HPDE6-E6E7 (cell line): ENCODE measurements around the gene DHRS7.

Experiments
- DNase-seq: peaks from one replicate; pipeline ENCODE4 v3.0.0; 2011; ENCODE audit warnings: missing footprints; ENCODE audit errors: extremely low spot score

DHRS7 gene

DNA sequence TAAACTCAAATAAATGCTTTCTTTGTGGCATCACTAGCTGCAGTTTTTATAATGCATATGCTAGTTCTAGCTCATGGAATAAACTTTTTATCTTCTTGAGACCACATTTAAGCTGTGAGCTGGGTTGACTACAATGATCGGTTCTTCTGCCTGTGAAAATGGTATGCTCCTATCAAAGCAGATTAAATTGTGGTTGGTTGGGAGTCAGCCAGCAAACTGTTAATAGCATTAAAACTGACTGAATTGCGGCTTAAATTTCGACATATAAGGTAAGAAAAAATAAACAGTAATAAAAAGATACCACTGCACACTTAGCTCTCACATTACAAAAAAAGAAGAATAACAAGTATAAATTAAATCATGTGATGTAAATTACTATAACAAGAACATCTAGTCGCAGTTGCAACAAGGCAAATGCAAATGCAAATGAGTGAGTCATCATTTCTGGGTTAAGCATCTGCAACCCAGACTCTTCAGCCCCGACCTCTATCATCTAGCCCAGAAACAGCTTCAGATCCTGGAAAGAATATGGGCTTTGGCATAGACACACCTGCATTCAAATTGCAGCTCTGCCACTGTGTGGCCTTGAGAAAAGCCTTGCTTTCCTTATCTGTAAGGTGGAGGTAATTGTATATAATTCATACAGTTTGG is 19.8 kb upstream of the DHRS7 start:
- no peak for DNase-seq

DNA sequence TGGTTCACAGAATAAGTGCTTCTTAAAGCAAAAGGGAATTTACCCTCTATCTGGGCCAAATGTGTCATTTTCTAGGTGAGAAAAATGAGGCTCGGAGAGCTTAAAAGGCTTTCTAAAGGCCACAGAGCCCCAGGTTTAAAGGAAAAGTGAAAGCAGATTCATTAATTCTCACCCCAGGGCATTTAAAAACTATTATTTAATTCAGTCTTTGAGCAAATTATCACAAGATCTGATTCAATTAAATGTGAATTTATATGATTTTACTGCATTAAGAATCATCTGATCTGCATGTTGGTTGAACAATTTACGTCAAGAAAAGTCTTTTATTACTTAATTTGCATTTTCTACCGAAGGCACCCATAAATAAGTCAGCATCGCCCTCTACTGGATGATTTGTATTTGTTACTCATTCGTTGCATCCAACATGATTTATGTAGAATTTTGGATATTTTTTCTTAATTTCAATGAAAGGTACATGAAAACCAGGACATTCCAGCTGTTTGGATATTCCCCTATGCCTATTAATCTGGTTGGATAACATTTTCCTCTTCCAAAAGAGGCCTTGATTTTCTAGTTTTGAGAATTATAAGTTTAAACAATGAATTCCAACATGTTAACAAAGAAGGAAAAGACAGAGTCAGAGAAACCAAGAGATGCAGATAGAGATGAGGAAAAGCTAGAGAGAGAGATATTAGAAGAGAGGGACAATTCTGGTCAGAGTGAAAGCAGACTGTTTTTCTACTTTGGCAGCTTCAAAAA is 19.1 kb upstream of the DHRS7 start:
- no peak for DNase-seq

DNA sequence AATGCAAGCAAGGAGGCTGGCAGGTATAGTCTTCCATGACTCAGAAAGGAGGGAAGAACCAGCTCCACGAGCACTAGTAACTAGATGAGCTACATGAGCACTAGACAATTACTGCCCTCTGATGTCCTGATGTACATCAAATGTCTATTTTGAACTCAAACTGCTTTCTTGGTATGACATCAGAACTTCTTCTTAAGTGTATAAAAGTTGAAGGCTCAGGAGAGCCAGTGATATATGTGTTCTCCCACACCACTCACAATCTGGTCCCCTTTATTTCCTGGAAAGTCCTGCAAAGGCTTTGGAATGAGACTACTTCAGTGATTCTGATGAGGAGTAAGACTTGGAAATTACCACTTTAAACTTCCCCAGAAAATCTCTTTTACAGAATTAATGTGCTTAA is 18.5 kb upstream of the DHRS7 start:
- DNase-seq = no peak

DNA sequence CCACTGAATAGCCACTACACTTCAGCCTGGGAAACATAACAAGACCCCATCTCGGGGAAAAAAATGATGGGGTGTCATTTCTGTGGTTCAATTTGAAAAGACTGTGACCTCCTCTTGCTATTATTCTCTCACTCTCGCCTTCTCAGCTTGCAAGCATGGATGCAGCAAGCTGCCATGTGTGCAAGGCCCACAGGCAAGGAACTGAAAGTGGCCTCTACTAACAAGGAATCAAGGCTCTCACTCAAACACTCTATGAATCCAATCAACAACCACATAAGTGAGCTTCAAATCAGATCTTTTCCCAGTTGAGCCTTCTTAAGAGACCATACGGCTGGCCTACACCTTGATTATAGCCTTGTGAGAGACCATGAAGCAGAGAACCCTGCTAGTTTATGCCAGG is 17.9 kb upstream of the DHRS7 start:
- no peak for DNase-seq

DNA sequence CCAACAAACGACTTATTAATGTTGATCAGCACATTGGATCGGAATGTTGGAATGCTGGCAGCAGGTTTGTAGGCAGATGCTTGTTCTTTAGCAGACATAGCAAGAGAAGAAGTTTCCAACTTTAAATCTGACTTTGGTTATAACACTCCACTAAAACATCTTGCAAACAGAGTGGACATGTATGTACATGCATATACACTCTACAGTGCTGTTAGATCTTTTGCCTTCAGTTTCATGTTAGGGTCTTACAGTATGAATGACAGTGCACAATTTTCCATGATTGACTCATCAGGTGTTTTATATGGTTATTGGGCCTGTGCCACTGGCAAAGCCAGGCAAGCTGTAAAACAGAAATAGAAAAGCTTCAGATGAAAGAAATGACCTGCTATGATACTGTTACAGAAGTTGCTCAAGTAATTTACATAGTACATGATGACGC is 14.3 kb upstream of the DHRS7 start:
- DNase-seq = no peak

DNA sequence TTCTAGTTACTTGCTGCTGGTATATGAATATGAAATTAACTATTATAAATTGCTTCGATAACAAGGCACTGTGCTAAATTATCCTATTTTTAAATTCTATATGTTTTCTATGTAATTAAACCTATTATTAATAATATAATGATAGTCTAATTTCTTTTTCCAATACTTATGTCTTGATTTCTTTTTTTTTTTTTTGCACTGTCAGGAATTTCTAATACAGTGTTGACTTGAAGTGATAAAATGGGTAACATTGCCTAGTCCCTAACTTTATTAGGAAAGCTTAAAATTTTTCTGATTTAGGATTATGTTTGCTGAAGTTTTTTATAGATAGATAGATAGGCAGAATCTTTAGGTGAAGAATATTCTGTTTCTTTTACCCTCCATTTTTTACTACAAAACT is 13.6 kb upstream of the DHRS7 start:
- DNase-seq = no peak

DNA sequence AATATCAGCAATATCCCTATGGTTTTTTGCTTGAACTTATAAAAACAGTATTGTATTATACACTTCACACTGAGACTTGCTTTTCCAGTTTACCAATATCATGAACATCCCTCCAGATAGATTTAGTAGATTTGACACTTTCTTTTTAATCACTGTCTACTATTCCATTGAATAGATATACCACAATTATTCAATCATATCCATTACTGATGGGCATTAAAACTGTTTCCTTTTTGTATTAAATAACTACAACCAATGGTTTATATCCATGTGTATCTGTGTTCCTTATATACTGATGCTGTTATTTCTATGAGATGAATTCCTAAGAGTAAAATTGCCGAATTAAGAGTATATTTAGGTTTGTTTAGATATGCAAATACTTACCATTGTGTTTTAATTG is 13.0 kb upstream of the DHRS7 start:
- DNase-seq = no peak

DNA sequence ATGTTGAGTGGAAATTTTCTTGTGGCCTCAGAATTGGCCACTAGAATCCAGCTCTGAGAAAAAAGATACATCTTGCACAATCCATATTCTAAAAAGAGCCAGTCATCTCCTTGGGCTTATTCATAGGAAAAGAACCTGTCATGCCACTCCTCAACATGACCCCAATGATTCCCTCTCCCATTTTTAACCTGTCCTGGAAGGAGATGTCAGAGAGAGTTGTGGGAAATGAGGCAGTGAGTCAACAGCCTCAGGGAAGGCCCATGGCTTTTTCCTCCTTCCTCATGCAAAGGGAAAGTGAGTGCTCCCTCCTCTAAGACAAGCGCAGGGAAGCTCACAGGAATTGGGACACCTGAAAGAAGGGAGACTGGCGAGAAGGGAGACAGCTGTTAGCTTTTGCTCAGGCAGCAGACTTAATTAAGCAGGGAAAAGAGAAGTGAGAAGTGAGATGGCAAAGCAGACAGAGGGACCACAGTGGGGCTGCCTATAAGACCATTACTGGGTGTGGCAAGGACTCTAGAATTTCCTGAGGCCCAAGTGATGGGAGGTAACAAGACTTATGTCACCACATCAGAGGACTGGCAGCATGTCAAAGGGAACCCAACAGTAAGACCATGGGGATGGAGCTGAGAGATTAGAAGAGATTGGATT is 10.2 kb upstream of the DHRS7 start:
- DNase-seq = no peak

DNA sequence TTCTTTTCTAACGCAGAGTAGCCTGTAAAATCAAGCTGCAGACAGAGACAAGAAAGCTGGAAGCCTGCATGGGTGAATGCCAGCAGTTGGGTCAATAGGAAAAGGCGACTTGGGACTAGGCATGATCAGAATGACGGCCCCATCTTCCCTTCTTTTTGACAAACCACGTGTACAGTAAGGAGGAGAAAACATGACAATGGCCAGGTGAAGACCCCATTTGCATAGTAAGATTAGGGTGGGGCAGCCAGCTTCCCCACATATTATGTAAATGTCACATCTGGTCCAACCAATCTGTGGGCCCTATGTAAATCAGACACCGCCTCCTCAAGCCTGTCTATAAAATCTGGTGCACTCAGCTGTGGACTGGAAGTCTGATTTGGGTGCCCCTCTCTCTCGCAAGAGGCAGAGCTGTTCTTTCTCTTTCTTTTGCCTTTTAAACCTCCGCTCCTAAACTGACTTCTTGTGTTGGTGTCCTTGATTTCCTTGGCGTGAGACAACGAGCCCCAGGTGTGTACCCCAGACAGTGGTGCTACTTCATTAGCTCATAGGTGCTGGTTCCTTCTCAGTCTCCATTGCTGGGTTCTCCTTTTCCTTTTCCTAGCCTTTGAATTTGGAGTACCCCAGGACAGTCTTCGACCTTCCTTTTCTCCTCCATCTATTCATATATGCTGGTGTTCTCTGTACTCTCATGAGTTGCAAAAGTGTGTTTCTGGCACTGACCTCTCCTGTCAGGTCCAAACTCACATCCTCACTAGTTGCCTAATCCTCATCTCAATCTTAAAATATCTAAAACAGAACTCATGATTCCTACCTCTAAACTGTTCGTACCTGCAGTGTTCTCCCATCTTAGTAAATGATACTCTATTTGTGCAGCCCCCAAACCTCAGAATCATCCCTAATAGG is 9.4 kb upstream of the DHRS7 start:
- no peak for DNase-seq

DNA sequence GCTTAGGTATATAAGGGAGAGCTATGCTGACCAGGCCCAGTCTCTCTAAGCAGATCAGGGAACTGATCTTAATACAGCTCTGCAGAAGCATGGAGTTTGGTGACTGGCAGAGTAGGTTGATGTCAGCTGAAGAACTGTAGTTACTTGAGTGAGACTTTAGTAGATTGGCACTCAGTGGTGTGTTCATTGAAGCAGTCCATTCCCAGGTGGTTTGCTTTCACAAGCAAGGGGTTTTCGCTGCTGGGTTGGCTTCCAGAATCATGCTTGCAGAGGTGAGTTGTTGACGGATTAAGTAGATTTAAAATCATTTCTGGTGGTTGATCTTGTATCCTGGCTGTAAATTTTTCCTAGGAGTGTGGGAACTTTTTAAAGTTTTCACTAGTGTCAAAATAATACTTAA is 6.5 kb upstream of the DHRS7 start:
- no peak for DNase-seq

DNA sequence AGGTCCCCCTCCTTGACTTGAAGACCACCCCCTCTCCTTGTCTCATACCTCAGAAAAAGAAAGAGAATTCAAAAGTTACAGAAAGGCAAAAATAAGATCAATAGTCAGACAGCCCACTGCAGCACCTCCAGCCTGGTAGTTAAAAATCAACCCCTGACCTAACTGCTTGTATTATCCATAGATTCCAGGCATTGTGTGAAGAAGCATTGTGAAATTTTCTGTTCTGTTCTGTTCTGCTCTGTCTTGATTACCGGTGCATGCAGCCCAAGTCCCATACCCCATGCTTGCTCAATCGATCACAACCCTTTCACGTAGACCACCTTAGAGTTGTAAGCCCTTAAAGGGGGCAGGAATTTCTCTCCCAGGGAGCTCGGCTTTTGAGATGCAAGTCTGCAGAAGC is 5.8 kb upstream of the DHRS7 start:
- no peak for DNase-seq

DNA sequence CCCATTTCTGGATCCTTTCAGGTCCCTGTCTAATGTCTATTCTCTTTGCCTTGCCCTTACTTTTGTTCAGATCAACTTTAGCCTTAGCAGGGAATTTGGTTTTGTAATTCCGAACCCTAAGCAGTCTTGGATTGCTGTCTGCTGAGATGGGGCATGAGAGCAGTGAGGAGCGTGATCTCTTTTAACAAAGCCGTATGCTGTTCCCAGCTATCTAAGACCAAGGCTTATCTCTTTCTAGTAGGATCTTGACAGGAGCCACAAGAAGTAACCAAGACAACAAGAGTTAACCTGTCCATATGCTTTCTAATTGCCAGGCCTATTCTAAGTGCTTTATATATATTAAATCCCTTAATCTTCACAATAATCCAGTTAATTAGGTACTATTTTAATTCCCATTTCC is 4.5 kb upstream of the DHRS7 start:
- no peak for DNase-seq

DNA sequence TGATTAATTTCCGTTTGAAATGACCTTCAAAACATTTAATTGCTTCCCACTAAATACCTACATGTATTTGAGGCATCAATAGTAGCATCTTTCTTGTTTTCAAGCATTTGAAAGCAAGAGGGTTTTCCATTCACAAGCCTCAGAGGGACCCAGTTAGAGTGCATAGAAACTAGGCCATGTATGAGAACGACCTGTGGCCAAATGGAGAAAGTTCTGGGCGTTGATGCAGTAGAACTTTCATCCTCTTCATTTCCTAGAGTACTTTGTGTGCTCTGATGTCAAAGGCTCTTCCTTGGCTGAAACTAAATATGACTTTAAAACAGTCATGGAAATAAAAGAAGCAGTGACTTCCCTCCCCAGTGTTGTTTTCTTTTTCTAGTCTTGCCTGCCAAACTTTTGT is 944 bp upstream of the DHRS7 start:
- DNase-seq = no peak

DNA sequence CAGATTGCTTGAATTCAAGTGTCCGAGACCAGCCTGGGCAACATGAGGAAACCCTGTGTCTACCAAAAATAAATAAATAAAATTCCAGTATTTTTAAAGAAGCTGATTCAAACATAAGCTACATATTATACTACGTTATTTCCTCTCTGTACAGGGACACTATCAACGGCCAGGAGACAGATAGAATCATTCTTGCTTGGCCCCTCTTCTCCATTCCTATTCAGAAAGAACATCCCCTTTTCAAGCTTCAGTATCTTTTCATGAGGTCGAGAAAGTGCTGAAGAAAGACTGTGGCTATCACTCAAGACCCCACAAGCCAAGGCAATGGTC is 314 bp upstream of the DHRS7 start:
- DNase-seq = no peak

DNA sequence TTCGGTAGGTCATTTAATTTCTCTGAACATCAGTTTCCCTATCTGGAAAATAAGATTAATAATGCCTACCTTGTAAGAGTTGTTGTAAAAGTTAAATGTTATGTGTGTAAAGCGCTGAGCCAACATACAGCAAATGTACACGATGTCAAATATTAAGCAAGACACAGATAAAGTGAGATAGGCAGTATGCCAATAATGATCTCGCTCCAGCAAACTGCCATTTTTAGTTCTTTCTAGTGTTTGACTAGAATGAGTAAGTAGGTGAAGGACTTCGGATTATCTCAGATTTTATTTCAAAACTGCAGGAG is 840 bp downstream of the DHRS7 start:
- DNase-seq = no peak

DNA sequence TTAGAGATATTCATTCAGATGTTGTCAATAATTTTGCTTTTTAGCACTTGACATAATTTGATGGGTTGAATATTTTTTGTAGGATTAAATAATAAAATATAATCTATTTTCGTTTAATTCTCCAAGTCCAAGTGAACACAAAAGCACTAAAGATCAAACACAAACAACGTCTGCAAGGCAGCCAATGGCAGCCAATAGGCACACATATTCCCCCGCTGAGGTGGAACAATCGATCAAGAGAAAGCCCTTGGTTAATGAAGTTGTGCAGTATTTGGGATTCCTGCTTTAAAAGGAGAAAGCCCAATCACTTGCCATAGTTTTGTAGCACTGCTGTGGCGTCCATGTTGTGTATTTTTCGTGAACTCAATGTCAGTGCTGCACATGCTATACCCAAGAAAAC is 1.5 kb downstream of the DHRS7 start:
- no peak for DNase-seq

DNA sequence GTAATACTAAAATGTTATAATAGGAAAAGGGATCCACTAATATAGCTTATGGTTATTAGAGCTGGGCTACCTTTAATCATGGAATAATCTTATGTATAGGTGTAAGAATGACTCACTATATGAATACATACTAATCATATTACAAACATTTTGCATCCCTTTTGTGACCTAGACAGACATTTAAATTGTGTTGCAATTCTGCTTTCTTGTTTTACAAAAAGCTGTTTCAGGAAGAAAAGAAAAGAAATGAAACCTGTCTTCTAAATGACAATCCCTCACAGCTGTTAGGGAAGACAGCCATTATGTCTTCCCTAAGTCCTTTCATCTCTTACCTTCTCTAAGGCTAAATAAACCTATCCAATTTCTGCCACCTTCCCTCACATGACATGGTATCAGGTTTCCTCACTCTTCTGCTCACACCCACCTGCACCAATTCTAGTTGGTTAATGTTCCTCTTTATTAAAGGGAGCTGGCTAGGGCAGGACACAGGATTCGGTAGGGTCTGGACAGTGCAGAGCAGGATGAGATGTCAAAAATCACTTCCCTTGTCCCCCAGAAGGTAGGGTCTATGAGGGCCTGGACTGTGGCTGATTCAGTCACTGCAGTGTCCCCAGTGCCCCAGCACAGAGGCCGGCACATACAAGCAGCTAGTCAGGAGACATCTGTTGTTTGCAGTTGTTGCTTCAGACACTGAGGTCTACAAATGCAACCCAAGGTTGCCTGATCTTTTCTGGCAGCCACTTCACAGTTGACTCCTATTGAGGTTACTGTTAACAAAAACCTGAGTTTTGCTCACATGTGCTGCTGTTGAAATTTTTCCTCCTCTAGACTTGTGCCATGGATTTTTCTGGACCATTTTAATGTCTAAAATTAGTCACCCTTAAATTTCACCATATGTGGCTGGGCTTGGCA is 3.7 kb downstream of the DHRS7 start:
- DNase-seq = no peak

DNA sequence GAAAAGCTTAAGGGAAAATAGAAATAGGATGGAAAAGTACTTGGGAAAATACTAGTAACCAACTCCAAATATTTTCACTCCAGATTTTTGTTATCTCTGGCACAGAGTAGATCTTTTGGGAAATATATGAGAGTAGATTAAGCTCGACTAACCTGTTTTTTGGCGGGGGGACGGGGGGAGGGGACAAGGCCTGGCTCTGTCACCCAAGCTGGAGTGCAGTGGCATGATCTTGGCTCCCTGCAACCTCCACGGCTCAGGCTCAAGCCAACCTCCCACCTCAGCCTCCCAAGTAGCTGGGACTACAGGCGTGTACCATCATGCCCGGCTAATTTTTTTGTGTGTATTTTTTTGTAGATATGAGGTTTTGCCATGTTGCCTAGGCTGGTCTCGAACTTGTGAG is 4.8 kb downstream of the DHRS7 start:
- DNase-seq = no peak

DNA sequence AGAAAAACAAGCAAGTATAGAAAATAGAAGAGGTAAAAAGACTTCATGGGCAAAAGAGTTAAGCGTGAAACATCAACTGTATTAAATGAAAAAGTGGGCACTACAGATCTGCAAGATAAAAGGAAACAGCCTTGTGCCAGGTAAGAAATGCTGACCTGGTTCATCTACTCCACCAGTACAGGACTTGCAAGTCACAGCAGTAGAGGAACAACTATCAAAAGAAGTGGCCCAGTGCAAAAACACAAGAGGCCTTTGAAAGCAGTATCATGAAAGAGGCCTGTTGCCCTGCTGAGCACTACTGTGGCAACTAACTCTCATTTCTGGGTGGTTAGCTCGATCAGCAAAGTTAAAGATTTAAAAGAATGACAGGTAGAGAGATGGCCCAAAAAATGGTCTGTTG is 10.5 kb downstream of the DHRS7 start:
- no peak for DNase-seq

DNA sequence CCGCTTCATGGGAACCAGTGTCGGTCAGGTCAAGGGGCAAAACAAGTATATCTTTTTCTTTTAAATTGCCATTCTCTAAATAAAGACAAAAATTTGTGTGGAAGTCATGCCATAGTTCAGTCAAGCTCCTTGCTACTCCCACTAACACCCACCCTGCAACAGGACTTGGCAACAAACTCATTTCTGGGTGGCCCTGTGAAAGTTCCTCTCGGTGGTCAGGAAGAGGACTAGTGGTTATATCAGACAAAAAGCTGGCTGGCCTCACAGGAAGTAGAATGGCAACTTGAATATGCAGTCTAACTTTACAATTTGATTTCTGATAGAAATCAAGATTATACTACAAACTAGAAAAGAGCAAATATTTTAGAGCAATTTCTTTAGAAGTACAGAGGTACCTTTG is 11.2 kb downstream of the DHRS7 start:
- DNase-seq = no peak

DNA sequence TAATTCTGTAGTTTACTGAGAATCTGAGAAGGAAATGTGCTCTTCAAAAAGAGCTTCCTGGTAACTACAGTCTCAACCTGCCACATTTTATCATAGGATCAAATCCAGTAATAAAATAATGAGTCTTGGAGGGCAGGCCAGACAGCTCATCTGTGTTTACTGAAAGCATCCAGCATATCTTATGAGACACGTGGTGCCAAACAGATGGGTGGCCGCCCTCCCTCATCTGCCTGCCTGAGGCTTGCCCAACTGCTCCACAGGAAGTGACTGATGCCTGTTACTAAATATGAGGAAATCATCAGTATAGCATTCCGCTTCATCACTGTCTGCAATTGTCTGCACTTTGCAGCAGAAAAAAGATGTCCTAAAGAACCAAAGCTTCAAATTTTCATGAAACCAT is 13.5 kb downstream of the DHRS7 start:
- DNase-seq = peak; percentile 87

DNA sequence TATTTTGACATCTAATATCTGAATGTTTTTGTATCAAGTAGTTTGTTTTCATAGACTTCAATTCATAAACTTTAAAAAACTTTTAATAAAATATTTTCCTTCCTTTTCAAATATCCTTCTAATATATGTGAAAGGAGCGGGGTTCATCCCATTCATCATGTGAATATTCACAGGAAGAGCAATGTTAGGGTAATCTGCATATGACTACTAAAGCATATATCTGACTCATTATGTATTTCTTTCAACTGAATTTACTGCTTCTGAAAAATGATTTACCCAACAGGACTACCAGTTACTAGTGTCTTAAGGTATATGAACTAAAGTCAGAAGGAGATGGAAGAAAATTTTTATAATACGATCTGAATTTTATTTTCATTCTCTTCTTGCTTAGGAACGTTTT is 30.5 kb downstream of the DHRS7 start:
- no peak for DNase-seq
